Measurements from ENCODE around the gene FBXW12. TPM values are rescaled to one million over a fixed set of nuclear protein-coding genes. Genes with fewer than 3 reads are reported as not detected.

FBXW12 gene, protein sequence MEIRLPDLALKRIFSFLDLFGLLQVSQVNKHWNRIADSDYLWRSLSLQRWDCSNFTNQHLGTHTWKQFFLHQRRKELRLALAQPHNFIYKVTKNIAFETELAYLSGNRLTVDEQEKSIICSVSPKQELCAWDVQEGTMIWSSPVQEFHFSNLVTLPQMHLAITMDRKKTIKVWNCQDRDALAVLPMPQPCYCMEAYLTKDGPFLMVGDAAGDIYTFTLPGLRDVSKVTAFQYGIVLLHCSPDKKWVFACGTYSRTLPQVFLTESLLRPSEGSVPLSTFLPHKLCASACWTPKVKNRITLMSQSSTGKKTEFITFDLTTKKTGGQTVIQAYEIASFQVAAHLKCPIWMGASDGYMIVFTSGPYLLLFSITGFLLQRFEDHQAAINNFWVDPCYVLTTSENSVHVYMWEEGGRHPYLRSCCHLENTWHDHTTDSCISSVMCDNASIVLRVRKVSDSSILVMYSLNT
- 0.12 and 0.32 TPM in 2 replicates for total RNA-seq

DNA sequence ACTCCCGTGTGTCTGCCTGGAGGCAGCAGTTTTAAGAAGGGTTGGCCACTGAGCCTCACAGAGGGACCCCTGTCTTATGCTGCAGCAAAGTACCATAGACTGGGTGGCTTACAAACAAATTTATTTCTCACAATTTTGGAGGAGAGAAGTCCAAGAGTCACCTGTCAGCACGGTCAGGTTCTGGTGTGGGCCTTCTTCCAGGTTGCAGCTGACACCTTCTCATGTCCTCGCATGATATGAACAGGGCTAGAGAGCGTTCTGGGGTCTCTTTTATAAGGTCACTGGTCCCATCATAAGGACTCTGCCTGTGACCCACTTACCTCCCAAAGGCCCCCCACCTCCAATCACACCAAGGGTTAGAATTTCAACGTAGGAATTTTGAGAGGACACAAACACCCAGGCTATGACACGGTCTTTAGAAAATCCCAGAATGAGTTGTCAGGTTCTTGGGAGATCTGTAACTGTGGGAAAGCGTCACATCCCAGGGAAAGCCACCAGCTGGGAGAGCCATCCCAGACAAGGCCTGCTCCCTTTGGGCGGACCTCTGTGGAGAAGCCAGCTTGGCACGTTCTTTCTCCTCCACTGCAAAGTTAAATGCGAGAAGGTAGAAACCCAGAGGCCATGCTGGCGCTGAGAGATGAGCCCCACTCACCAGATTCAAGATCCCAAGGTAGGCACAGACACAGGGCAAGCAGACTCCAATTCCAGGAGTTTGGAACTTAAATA lies at the start of gene FBXW12:
FBXW12 (plus strand) TSS at position 569 of the 726 bp plus-strand sequence. CDS start 549 bp downstream, outside the sequence.

DNA sequence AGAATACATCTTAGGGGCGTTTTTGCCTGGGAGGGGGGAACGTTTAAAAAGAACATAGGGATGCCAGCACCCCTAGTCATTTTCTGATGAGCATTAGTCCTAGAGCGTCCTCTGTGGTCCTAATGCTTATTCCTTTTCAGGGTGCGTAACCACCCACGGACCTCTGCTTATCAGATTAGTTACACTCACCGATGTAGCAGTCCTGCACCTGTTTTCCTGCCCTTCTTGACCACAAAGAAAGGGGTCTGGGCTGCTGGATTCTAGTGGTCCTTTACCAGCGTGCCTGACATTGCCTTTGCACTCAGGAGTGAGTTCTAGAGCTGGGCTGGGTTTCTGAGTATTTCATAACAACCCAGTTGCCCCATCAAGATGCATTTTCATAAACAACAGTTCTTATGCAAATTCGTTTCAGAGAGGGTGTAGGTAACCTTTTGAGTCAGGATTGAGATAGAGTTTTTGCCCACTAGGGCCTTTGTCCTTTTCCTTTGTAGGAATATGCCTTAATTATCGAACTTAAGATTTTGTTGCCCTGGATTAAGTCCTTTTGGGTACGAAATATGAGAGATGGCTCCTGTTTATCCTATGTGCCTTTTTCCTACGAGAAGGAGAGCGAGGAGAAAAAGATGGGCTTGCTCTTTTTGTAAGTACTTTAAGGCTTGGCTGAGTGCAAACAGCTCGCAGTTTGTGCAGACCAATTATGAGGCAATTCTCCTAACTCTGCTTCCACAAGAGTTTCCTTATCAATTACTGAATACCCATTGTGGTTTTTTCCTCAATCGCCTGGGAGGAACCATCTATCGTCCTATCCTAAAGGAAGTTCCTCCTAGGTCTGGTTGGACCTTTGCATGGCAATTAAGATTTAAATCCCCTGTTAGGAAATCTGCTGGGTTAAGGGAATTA lies 38.4 kb upstream of the FBXW12 start, which contains the start of gene SPINK8:
SPINK8 (minus strand) TSS at position 316 of the 900 bp plus-strand sequence. CDS start 5,320 bp downstream, outside the sequence.

DNA sequence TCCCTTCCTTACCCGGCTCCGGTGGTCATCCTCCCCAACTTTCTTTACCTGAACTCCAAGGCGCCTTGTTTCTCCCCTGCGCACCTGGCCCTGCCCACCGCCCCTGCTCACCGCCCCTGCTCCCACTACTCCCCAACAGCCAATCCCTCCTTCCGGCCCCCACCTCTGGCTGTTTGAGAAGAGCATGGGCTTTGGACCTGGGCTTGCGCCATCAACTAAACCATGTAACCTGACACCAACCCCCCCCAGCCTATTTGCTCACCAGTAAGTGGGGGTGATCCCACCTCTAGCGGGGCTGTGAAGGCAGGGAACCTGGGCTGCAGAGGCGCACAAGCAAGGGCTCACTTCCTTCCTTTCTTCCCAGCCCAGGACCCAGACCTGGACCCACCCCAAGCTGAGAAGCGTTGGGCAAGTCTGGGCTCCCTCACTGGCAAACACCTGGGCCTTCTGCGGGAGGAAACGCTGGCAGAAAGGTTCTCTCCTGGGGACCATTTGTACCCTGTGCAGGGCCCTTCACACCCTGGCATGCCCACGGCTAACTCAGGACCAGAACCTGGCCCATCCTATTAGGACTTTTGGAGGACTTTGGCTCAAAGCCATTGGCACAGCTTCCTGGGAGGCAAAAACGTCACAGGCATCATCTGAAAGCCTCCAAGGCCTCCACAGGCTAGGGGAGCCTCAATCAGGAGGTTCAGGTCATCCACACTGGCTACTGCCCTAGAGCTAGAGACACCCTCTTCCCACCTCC lies 58.1 kb downstream of the FBXW12 start, which contains the start of gene PLXNB1:
PLXNB1 (minus strand) TSS at position 127 of the 748 bp plus-strand sequence. CDS start 5,475 bp downstream, outside the sequence.

DNA sequence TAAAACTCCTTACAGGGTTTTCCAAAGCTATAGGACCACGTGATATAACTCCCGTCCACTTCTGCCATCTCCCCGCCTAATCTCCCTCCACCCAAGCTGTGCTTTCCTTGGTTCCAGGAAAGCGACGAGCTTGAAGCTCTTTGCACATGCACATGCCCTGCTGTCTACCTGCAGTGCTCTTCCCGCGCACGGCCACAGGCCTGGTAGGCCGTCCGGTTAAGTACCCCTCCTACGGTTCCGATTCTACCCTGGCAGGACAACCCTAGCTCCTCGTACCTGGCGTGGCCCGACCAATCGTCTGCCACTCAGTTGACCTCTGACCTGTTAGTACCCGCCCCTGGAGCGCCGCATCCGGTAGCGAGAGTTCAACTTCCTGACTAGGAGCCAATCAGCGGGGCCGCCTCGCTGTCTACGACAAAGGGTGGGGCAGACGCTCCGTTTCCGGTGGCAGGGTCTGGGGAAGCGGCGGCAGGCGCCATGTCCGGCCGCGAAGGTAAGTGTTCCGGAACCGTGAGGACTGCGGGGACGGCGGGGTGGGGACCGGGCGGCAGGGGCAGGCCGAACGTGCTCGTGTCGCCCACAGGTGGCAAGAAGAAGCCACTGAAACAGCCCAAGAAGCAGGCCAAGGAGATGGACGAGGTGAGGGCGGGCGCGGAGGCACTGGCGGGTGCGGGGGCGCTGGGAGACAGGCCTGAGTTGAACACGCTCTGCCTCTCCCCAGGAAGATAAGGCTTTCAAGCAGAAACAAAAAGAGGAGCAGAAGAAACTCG lies 68.0 kb downstream of the FBXW12 start, which contains the start of the genes CCDC51 and TMA7:
CCDC51 (minus strand) TSS at position 300 of the 770 bp plus-strand sequence. CDS start 4,991 bp downstream, outside the sequence.
TMA7 (plus strand) TSS at position 438 of the 770 bp plus-strand sequence; CDS start at position 478, 40 bp downstream.

Small RNA genes lying within 50 kb of the gene (small RNA-seq; reads per million reads assigned to genes)
- not detected for gene RN7SL321P

Other genes with a start within 250 kb of the FBXW12 start
- gene CDC25A, start 183.8 kb upstream of the FBXW12 start, total RNA-seq: 1.8 and 2.8 TPM in 2 replicates
- not detected in 2 replicates for gene CAMP, start 148.7 kb upstream of the FBXW12 start, total RNA-seq
- gene ZNF589, start 131.1 kb upstream of the FBXW12 start, total RNA-seq: 7.3 and 10.2 TPM in 2 replicates
- 28.4 and 29.4 TPM in 2 replicates for gene NME6, start 70.9 kb upstream of the FBXW12 start, total RNA-seq
- gene SPINK8, start 38.6 kb upstream of the FBXW12 start, total RNA-seq: not detected in 2 replicates
- gene PLXNB1, start 57.9 kb downstream of the FBXW12 start, total RNA-seq: 15.4 and 21.1 TPM in 2 replicates
- gene CCDC51, start 67.9 kb downstream of the FBXW12 start, total RNA-seq: 8.0 and 10.6 TPM in 2 replicates
- gene TMA7, start 68.0 kb downstream of the FBXW12 start, total RNA-seq: 59.2 and 74.0 TPM in 2 replicates
- gene ATRIP, start 74.5 kb downstream of the FBXW12 start, total RNA-seq: 4.1 and 4.7 TPM in 2 replicates
- 116 TPM in 2 replicates for gene SHISA5, start 132.0 kb downstream of the FBXW12 start, total RNA-seq
- gene PFKFB4, start 184.6 kb downstream of the FBXW12 start, total RNA-seq: 12.8 and 15.7 TPM in 2 replicates
- gene UCN2, start 191.6 kb downstream of the FBXW12 start, total RNA-seq: 2.6 and 2.9 TPM in 2 replicates
- 57.8 and 66.9 TPM in 2 replicates for gene COL7A1, start 223.1 kb downstream of the FBXW12 start, total RNA-seq
- 311 and 364 TPM in 2 replicates for gene UQCRC1, start 237.4 kb downstream of the FBXW12 start, total RNA-seq
- not detected in 2 replicates for gene TMEM89, start 249.6 kb downstream of the FBXW12 start, total RNA-seq

Data from hair follicle dermal papilla cell (primary cell).